Loucy (cell line): ENCODE data around the gene LINGO1.

ENCODE experiments used
- H2AFZ ChIP-seq: fragments of 200-600 bp; sonication (generic); 2 replicates; pipeline ENCODE4 v1.6.0; 2016; ENCODE audit warnings: antibody characterized with exemption, mild to moderate bottlenecking, low read length, moderate library complexity
- H3F3A ChIP-seq: fragments of 200-600 bp; 2 replicates; pipeline ENCODE4 v1.6.0; 2016; ENCODE audit warnings: antibody characterized with exemption, low read depth, mild to moderate bottlenecking
- H3K27me3 ChIP-seq: fragments of 200-600 bp; sonication (generic); 2 replicates; pipeline ENCODE4 v1.6.1; 2014; ENCODE audit warnings: low read length, mild to moderate bottlenecking; ENCODE audit not compliant: insufficient read depth, poor library complexity, severe bottlenecking
- H3K36me3 ChIP-seq: fragments of 200-600 bp; sonication (generic); 2 replicates; pipeline ENCODE4 v1.6.1; 2016; ENCODE audit warnings: low read length; ENCODE audit not compliant: insufficient read depth
- H3K4me1 ChIP-seq: fragments of 200-600 bp; sonication (generic); 2 replicates; pipeline ENCODE4 v1.5.1; 2014; ENCODE audit warnings: low read length, mild to moderate bottlenecking; ENCODE audit not compliant: insufficient read depth, poor library complexity, severe bottlenecking
- H3K4me2 ChIP-seq: fragments of 200-600 bp; sonication (generic); 2 replicates; pipeline ENCODE4 v1.6.0; 2014; ENCODE audit warnings: antibody characterized with exemption, low read length, low read depth, mild to moderate bottlenecking; ENCODE audit not compliant: poor library complexity, severe bottlenecking
- H3K4me3 ChIP-seq: fragments of 200-600 bp; sonication (generic); 2 replicates; pipeline ENCODE4 v1.5.1; 2014; ENCODE audit warnings: low read length, mild to moderate bottlenecking, mixed read lengths; ENCODE audit not compliant: poor library complexity, severe bottlenecking
- H3K79me2 ChIP-seq: fragments of 200-600 bp; sonication (generic); 2 replicates; pipeline ENCODE4 v1.6.1; 2014; ENCODE audit warnings: low read length; ENCODE audit not compliant: insufficient read depth
- H3K9ac ChIP-seq: fragments of 200-600 bp; sonication (generic); 2 replicates; pipeline ENCODE4 v1.6.0; 2014; ENCODE audit warnings: mild to moderate bottlenecking, low read depth, low read length, moderate library complexity; ENCODE audit not compliant: poor library complexity, severe bottlenecking
- H3K9me2 ChIP-seq: fragments of 200-600 bp; sonication (generic); replicated peaks from 2 replicates; pipeline ENCODE4 v1.6.1; 2016; ENCODE audit warnings: low read depth, low read length, mixed read lengths
- H3K9me3 ChIP-seq: fragments of 200-600 bp; sonication (generic); 2 replicates; pipeline ENCODE4 v1.6.1; 2014; ENCODE audit warnings: mild to moderate bottlenecking, antibody characterized with exemption, low read length, low read depth; ENCODE audit not compliant: insufficient read depth
- H4K20me1 ChIP-seq: fragments of 200-600 bp; sonication (generic); 2 replicates; pipeline ENCODE4 v1.6.0; 2014; ENCODE audit warnings: antibody characterized with exemption, low read length, mild to moderate bottlenecking; ENCODE audit not compliant: insufficient read depth, poor library complexity, severe bottlenecking
- EZH2phosphoT487 ChIP-seq: fragments of 200-600 bp; IDR thresholded peaks from 2 replicates; pipeline ENCODE4 v1.6.1; 2018; ENCODE audit warnings: antibody characterized with exemption, mild to moderate bottlenecking, moderate library complexity, borderline replicate concordance
- TF ChIP-seq, protein P1 (sequence below): fragments of 200-600 bp; sonication (generic); conservative IDR thresholded peaks from 2 replicates; pipeline ENCODE4 v1.5.1; 2014; ENCODE audit warnings: mild to moderate bottlenecking, antibody characterized with exemption, low read length

LINGO1 gene

DNA sequence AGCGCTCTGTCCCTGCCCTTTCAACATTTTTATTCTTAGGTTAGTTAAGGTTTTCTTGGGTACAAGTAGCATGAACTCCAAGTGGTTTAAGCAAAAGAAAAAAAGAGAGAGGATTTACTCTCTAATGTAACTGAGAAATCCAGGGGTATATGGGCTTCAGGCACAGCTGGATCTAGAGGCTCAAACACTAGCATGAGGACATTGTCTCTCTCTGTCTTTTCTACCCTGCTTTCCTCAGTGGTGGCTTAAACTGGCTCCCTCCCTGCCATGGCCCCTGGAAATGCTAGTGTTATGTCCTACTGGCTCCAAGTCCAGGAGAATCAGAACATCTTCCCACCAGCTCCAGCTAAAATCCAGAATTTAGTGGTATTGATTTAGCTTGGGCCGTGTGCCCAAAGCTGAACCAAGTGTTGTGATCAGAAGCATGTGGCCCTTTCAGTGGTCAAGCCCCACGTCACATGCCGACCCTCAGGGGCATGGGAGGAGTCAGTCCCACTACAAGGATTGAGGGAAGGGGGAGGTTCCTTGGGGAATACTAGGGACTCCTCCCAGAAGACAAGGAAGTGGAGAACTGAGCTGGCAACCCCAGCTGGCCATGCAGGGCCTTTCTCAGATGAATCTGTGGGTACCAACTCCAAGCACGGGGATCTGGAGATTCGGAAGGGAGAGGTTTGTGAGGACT, 58.0 kb downstream of the LINGO1 start:
- Histone ChIP-seq H2AFZ (no peak overlapping the region), H3K9me3 (no peaks in the 10 kb centered on the region), H3K4me1 (no peaks in the 10 kb centered on the region), H3K36me3 (no peaks in the 10 kb centered on the region), H3K27me3 (no peaks in the 10 kb centered on the region), H3K9ac (no peak overlapping the region), H3K4me3 (no peak overlapping the region), H3K9me2 (no peaks in the 10 kb centered on the region), H3K4me2 (no peak overlapping the region), H4K20me1 (no peaks in the 10 kb centered on the region), H3K79me2 (no peaks in the 10 kb centered on the region), H3F3A (no peaks in the 10 kb centered on the region)
- TF ChIP-seq, protein P1, sequence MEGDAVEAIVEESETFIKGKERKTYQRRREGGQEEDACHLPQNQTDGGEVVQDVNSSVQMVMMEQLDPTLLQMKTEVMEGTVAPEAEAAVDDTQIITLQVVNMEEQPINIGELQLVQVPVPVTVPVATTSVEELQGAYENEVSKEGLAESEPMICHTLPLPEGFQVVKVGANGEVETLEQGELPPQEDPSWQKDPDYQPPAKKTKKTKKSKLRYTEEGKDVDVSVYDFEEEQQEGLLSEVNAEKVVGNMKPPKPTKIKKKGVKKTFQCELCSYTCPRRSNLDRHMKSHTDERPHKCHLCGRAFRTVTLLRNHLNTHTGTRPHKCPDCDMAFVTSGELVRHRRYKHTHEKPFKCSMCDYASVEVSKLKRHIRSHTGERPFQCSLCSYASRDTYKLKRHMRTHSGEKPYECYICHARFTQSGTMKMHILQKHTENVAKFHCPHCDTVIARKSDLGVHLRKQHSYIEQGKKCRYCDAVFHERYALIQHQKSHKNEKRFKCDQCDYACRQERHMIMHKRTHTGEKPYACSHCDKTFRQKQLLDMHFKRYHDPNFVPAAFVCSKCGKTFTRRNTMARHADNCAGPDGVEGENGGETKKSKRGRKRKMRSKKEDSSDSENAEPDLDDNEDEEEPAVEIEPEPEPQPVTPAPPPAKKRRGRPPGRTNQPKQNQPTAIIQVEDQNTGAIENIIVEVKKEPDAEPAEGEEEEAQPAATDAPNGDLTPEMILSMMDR, result no peak
- TF ChIP-seq EZH2phosphoT487, result no peak

- H3K4me3 ChIP-seq, result no peak overlapping the region
- no peak overlapping the region for H3K9ac ChIP-seq
- H3K9me2 ChIP-seq, result no peaks in the 10 kb centered on the region
- TF ChIP-seq, protein P1, result no peak
- TF ChIP-seq EZH2phosphoT487, result no peak
- no peaks in the 10 kb centered on the region for H3K4me1 ChIP-seq
- no peaks in the 10 kb centered on the region for H3F3A ChIP-seq
- H4K20me1 ChIP-seq, result no peaks in the 10 kb centered on the region
- no peaks in the 10 kb centered on the region for H3K27me3 ChIP-seq
- no peaks in the 10 kb centered on the region for H3K36me3 ChIP-seq
- no peaks in the 10 kb centered on the region for H3K9me3 ChIP-seq
- H3K79me2 ChIP-seq, result no peaks in the 10 kb centered on the region
- no peak overlapping the region for H2AFZ ChIP-seq
- no peak overlapping the region for H3K4me2 ChIP-seq
Observed at GRCh38 chr15:77573802-77574201, 58.9 kb downstream of the LINGO1 start.

DNA sequence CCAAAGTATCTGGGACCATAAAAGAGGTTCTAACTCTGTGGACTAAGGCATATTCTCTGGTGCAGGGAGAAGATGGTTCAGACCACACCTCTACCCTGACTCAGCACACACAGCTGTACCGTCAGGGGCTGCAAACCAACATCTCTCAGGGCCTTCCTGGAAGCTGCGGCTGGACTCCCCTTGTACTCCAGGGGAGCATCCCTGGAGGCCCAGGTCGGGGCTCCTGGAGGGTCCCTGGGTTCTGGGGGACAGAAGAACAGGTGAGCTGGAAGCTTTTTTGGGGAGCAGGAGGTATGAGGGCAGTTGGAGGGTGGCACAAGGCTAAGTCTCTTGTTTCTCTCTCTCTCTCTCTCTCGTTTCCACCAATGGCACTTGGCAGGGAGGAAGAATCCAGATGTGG, 60.5 kb downstream of the LINGO1 start:
- Histone ChIP-seq H3K9me3 (no peaks in the 10 kb centered on the region), H3K79me2 (no peaks in the 10 kb centered on the region), H3K4me1 (no peaks in the 10 kb centered on the region), H3K9me2 (no peaks in the 10 kb centered on the region), H3F3A (no peaks in the 10 kb centered on the region), H3K4me3 (no peak overlapping the region), H2AFZ (no peak overlapping the region), H3K4me2 (no peak overlapping the region), H3K36me3 (no peaks in the 10 kb centered on the region), H3K27me3 (no peaks in the 10 kb centered on the region), H3K9ac (no peak overlapping the region), H4K20me1 (no peaks in the 10 kb centered on the region)
- no peak for TF ChIP-seq EZH2phosphoT487
- TF ChIP-seq, protein P1, result no peak
